Measurements from ENCODE around the gene WDR54.

DNA sequence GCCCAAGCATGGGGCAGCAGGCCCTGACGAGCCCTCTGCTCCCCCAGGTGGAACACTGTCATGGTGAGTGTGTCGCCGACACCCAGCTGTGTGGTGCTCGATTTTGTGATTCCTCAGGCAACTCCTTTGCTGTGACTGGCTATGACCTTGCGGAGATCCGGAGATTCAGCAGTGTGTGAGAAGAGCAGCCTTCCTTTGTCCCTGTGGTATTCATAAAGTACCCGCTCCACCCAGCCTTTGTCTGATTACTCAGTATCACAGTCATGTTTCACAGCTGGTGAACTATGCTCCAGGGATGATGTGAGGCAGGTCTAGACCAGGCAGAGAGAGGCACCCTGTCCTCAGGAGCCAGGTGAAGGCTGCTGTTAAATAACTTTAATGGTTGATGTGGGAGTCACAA is 4.0 kb downstream of the WDR54 start:
- TF ChIP-seq, protein P1, sequence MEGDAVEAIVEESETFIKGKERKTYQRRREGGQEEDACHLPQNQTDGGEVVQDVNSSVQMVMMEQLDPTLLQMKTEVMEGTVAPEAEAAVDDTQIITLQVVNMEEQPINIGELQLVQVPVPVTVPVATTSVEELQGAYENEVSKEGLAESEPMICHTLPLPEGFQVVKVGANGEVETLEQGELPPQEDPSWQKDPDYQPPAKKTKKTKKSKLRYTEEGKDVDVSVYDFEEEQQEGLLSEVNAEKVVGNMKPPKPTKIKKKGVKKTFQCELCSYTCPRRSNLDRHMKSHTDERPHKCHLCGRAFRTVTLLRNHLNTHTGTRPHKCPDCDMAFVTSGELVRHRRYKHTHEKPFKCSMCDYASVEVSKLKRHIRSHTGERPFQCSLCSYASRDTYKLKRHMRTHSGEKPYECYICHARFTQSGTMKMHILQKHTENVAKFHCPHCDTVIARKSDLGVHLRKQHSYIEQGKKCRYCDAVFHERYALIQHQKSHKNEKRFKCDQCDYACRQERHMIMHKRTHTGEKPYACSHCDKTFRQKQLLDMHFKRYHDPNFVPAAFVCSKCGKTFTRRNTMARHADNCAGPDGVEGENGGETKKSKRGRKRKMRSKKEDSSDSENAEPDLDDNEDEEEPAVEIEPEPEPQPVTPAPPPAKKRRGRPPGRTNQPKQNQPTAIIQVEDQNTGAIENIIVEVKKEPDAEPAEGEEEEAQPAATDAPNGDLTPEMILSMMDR (IDR thresholded peaks at IDR 0.05; ENCODE audit: low read depth, low read length): no peak
- TF ChIP-seq POLR2A (IDR thresholded peaks at IDR 0.05; ENCODE audit: extremely low read depth, insufficient read length): no peak

Measured in NB4 (cell line).